Esophagus squamous epithelium (tissue), 5 donors: ENCODE measurements around the gene TTYH2. TPM values are rescaled to one million over a fixed set of nuclear protein-coding genes. Genes with fewer than 3 reads are reported as not detected.

ENCODE experiments used
- DNase-seq: peaks from one replicate; lab custom pipeline; 2025; lab: John Stamatoyannopoulos, UW
- H3K27ac ChIP-seq, 4 donors: fragments of 200-600 bp; sonication (generic); one replicate each; pipeline ENCODE4 v1.5.1; 2016 to 2019; ENCODE audit warnings: mild to moderate bottlenecking in 1 of 4
- H3K27me3 ChIP-seq, 4 donors: fragments of 200-600 bp; sonication (generic); 1 replicate in 3 of 4; 2 replicates in 1 of 4; pipeline versions ENCODE4 v1.5.1 to v1.6.0; 2017 to 2021; ENCODE audit warnings: antibody characterized with exemption in 1 of 4
- H3K36me3 ChIP-seq, 3 donors: fragments of 200-600 bp; sonication (generic); one replicate each; pipeline ENCODE4 v1.5.1; 2016 to 2019
- H3K4me1 ChIP-seq, 3 donors: fragments of 200-600 bp; sonication (generic); one replicate each; pipeline ENCODE4 v1.5.1; 2017 to 2019
- H3K4me3 ChIP-seq, 4 donors: fragments of 200-600 bp; sonication (generic); 1 replicate in 3 of 4; 2 replicates in 1 of 4; pipeline ENCODE4 v1.5.1; 2016 to 2019; ENCODE audit warnings: mild to moderate bottlenecking in 2 of 4, moderate library complexity in 1 of 4
- H3K9me3 ChIP-seq, 3 donors: fragments of 200-600 bp; sonication (generic); one replicate each; pipeline ENCODE4 v1.5.1; 2016 to 2019
- CTCF ChIP-seq, 6 experiments: fragments of 450-650 bp in 4 of 6; fragments of 200-600 bp in 2 of 6; sonication (generic) in 2 of 6; IDR thresholded peaks; one replicate each; pipeline ENCODE4 v1.5.1; 2016 to 2019; ENCODE audit warnings: antibody characterized with exemption in 6 of 6, mild to moderate bottlenecking in 4 of 6, moderate library complexity in 4 of 6
- POLR2A ChIP-seq, 4 donors: fragments of 450-650 bp; IDR thresholded peaks; one replicate each; pipeline ENCODE4 v1.6.1; 2017; ENCODE audit warnings: antibody characterized with exemption in 4 of 4, mild to moderate bottlenecking in 4 of 4, moderate library complexity in 3 of 4
- WGBS, 2 donors: methylation state at CpG; one replicate each; pipeline ENCODE4 v1.1.5; 2018; 5-methylcytosine and 5-hydroxymethylcytosine counted together
- intact Hi-C: fragments of 100-400 bp; cut with DNase I; formaldehyde crosslinking; loops from one replicate; pipeline ENCODE4 v1.15.0; 2022
- total RNA-seq, 4 donors: library from RNA; depleted of rRNA; stranded (reverse); fragments of >200 nt; gene quantifications; one replicate each; pipeline ENCODE4 v1.1.0, GENCODE V29; 2016
- donor health status: DM: yes; HTN: yes; CAD: no.

TTYH2 gene
- total RNA-seq, 4 donors from 2014 or later, result 0.35 to 6.7 (median 1.8) TPM

GRCh38 chr17:74267579-74267978 is 54.2 kb downstream of the TTYH2 start:
- H3K27me3 ChIP-seq, result peaks cover 0 to 41% (median 0%) of the 10 kb centered on the region in 4 donors
- TF ChIP-seq CTCF (IDR thresholded peaks at IDR 0.05) (no peak), POLR2A (IDR thresholded peaks at IDR 0.05) (no peak)
- H3K4me1 ChIP-seq, result peaks cover 0 to 4% (median 0%) of the 10 kb centered on the region in 3 donors
- H3K27ac ChIP-seq, result no peak overlapping the region
- no peaks in the 10 kb centered on the region for H3K36me3 ChIP-seq
- intact Hi-C loops, result no loop called here
- DNase-seq, result no peak
- H3K4me3 ChIP-seq, result no peak overlapping the region
- WGBS, 2 donors, result 78 to 87% methylated on average over 7 of the region's 7 CpGs
- no peaks in the 10 kb centered on the region for H3K9me3 ChIP-seq

DNA sequence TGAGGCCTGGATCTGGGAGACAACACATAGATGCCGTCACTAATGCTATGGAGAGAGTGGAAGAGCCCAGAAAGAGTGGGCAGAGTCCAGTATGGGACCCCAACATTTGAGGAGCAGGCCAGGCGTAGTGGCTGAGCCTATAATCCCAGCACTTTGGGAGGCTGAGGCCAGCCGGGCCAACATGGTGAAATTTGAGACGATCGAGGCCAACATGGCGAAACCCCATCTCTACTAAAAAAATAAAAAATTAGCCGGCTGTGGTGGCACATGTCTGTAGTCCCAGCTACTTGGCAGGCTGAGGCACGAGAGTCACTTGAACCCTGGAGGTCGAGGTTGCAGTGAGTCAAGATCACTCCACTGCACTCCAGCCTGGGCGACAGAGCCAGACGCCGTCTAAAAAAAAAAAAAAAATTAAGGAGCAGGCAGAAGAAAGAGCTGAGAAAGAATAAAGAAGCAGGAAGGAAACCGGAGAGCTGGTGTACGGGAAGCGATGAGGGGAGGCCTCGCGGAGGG is 54.7 kb downstream of the TTYH2 start:
- H3K27ac ChIP-seq, result no peak overlapping the region
- peaks cover 0 to 46% (median 0%) of the 10 kb centered on the region in 4 donors for H3K27me3 ChIP-seq
- no peak for DNase-seq
- H3K9me3 ChIP-seq, result no peaks in the 10 kb centered on the region
- H3K4me3 ChIP-seq, result no peak overlapping the region
- TF ChIP-seq CTCF (IDR thresholded peaks at IDR 0.05) (no peak), POLR2A (IDR thresholded peaks at IDR 0.05) (no peak)
- 61 to 69% methylated on average over 17 of the region's 17 CpGs for WGBS, 2 donors
- intact Hi-C loops, result no loop called here
- H3K4me1 ChIP-seq, result peaks cover 0 to 7% (median 0%) of the 10 kb centered on the region in 3 donors
- H3K36me3 ChIP-seq, result no peaks in the 10 kb centered on the region

- TF ChIP-seq CTCF (IDR thresholded peaks at IDR 0.05) (no peak), POLR2A (IDR thresholded peaks at IDR 0.05) (no peak)
Observed at GRCh38 chr17:74268558-74268957, 55.2 kb downstream of the TTYH2 start.

DNA sequence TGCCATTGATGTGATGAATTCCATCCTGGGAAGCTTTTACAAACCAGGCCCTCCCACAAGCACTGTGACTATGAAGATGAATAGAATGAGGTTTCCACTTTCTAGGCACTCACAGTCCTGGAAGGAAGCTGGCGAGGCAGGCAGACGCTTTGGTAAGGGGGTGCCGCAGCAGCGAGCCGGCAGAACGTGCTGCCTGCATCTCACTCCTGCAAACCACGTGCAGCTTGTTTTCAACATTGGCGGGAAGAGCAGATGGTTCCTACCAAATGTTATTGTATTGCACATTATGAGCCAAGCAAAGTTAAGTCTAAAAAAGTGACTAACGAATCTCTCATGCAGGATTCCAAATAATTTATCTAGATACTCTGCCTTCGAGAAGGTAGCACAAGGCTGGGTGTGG is 57.0 kb downstream of the TTYH2 start:
- H3K27me3 ChIP-seq, result peaks cover 0 to 68% (median 0%) of the 10 kb centered on the region in 4 donors
- peaks cover 4 to 25% (median 5%) of the 10 kb centered on the region in 3 donors for H3K4me1 ChIP-seq
- 43 to 63% methylated on average over 5 to 10 of the region's 10 CpGs for WGBS, 2 donors
- no peak for TF ChIP-seq POLR2A (IDR thresholded peaks at IDR 0.05)
- no peak for TF ChIP-seq CTCF (IDR thresholded peaks at IDR 0.05)
- DNase-seq, result no peak
- no peak overlapping the region for H3K27ac ChIP-seq
- H3K9me3 ChIP-seq, result no peaks in the 10 kb centered on the region
- no peak overlapping the region for H3K4me3 ChIP-seq
- no peaks in the 10 kb centered on the region for H3K36me3 ChIP-seq
- intact Hi-C loops, result no loop called here

More at GRCh38 chr17:74268558-74268957, 55.2 kb downstream of the TTYH2 start:
- no peak overlapping the region for H3K27ac ChIP-seq
- H3K9me3 ChIP-seq, result no peaks in the 10 kb centered on the region
- intact Hi-C loops, result no loop called here
- no peaks in the 10 kb centered on the region for H3K36me3 ChIP-seq
- 51 to 70% methylated on average over 3 to 7 of the region's 8 CpGs for WGBS, 2 donors
- peaks cover 0 to 9% (median 0%) of the 10 kb centered on the region in 3 donors for H3K4me1 ChIP-seq
- no peak for DNase-seq
- no peak overlapping the region for H3K4me3 ChIP-seq
- peaks cover 0 to 50% (median 0%) of the 10 kb centered on the region in 4 donors for H3K27me3 ChIP-seq

DNA sequence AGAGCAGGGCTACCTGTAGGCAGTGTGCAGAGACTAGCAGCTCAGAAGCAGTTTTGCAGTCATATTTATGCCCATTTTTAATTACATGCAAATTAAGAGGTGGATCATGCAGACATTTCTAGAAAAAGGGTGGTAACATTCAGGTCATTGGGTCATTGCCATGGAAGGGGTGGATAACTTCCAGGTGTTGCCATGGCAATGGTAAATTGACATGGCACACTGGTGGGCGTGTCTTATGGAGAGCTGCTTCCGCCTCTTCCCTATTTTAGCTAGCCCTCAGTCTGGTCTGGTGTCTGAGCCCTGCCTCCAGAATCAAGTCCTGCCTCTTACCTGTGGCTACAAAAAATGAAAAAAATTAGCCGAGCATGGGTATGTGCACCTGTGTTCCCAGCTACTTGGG is 57.9 kb downstream of the TTYH2 start:
- WGBS, 2 donors, result 68 to 69% methylated on average over 3 of the region's 3 CpGs
- intact Hi-C loops, result no loop called here

More for the DNA sequence above, 57.9 kb downstream of the TTYH2 start:
- peaks cover 0 to 77% (median 0%) of the 10 kb centered on the region in 4 donors for H3K27me3 ChIP-seq
- H3K9me3 ChIP-seq, result no peaks in the 10 kb centered on the region
- peaks cover 4 to 34% (median 5%) of the 10 kb centered on the region in 3 donors for H3K4me1 ChIP-seq
- H3K36me3 ChIP-seq, result no peaks in the 10 kb centered on the region
- DNase-seq, result no peak
- H3K27ac ChIP-seq, result no peak overlapping the region
- no peak overlapping the region for H3K4me3 ChIP-seq
- no peak for TF ChIP-seq POLR2A (IDR thresholded peaks at IDR 0.05)
- TF ChIP-seq CTCF (IDR thresholded peaks at IDR 0.05), result no peak
